Embryonic facial prominence (tissue), 1 donor: ENCODE data around the gene ARHGEF4.
"Not testable (repeated sequence)": the region's sequence is repeated elsewhere in the genome, so short reads cannot be mapped to it uniquely, and the experiment has no call there.

Source experiments
- DNase-seq: peaks from one replicate; pipeline ENCODE4 v3.0.0-alpha.2; 2016; ENCODE audit errors: extremely low spot score

ARHGEF4 gene

GRCh38 chr2:131079931-131080330 lies 243.2 kb downstream of the ARHGEF4 start:
- DNase-seq = not testable (repeated sequence)

GRCh38 chr2:131081190-131081589 lies 244.5 kb downstream of the ARHGEF4 start:
- no peak for DNase-seq

- DNase-seq = no peak
Observed at GRCh38 chr2:131085646-131086045, 248.9 kb downstream of the ARHGEF4 start.

DNA sequence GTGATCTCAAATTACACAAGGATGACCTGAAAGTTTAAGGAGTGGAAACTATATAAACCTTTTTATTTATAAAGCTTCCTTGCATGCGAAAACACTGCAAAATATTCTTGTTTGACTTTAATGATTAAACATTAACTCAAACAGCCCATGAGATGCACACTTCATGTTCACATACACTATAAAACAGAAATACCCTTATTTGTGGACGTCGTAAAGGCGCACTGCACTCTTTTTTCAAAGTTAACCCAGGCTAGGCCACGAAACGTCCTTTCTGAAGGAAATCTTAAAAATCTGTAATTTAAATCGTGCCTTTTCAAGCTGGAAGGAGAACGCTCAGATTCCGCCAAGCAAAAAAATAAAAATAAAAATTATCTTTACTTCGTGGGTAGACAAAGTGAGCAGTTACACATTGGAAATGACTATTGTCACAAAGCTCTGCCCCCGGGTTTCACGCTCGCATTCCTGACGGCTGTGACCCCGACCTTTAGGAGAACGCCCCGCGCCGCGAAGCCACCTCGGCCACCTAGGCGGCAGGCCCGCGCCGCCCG lies 255.8 kb downstream of the ARHGEF4 start:
- no peak for DNase-seq

- peak; percentile 71 for DNase-seq
Observed at GRCh38 chr2:131093006-131093695, 256.4 kb downstream of the ARHGEF4 start, which contains the start of gene FAM168B. TSS of gene FAM168B (minus strand) at chr2:131093460. CDS start at chr2:131082646, 10,814 bp downstream.

- DNase-seq = no peak
Observed at GRCh38 chr2:131093696-131094462, 257.2 kb downstream of the ARHGEF4 start.

DNA sequence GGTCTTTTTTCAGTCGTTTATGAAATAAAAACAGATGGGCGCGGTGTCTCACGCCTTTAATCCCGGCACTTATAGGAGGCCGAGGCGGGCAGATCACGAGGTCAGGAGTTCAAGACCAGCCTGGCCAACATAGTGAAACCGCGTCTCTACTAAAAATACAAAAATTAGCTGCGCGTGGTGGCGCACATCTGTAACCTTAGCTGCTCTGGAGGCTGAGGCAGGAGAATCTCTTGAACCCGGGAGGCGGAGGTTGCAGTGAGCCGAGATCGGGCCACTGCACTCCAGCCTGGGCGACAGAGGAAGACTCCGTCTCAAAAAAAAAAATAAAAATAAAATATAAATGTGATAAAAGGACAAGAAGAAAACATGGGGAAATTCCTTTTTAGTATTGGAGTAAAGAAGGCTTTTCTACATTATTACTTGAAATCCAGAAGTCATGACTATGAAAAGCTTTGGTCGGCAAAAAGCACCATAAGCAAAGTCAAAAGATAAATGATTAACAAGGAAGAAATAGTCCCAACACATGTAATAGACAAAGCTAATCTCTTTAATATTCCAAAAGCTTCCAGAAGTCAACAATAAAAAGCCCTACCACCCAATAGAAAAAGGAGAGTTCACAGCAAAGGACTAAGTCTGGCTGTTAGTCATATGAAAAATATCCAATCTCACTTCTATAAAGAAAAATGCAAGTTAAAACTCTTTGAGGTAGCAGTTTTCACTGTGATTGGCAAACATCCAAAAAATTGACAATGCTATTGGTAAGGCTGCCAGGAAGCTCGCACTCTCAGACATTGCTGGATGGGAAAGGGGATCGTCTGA lies 258.0 kb downstream of the ARHGEF4 start:
- DNase-seq = no peak
